Thyroid gland (tissue), 4 donors: ENCODE results near the gene GOT2.

Experiments
- POLR2A ChIP-seq, 2 donors: fragments of 450-650 bp; IDR thresholded peaks; one replicate each; pipeline ENCODE4 v1.6.1; 2017; ENCODE audit warnings: antibody characterized with exemption in 2 of 2, mild to moderate bottlenecking in 2 of 2, moderate library complexity in 1 of 2
- TF ChIP-seq, protein P1 (sequence below), 6 experiments: fragments of 200-600 bp in 3 of 6; fragments of 450-650 bp in 3 of 6; sonication (generic) in 3 of 6; IDR thresholded peaks; one replicate each; pipeline ENCODE4 v1.5.1; 2016 to 2019; ENCODE audit warnings: antibody characterized with exemption in 6 of 6, mild to moderate bottlenecking in 2 of 6, inconsistent platforms in 1 of 6, moderate library complexity in 1 of 6

DNA sequence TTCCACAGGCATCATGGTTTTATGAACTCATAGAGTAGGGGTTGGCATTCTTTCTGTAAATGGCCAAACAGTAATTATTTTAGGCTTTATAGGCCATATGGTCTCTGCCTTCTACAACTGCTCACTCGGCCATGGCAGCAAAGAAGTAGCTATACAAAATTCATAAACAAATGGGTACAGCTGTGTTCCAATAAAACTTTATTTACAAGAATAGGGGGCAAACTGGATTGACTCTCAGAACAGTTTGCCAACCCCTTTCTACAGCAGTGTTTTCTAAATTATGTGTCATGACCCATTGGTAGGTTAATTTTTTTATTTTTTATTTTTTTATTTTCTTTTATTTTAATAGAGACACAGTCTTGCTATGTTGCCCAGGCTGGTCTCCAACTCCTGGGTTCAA is 20.4 kb downstream of the GOT2 start:
- TF ChIP-seq POLR2A (IDR thresholded peaks at IDR 0.05), result no peak
- TF ChIP-seq, protein P1, sequence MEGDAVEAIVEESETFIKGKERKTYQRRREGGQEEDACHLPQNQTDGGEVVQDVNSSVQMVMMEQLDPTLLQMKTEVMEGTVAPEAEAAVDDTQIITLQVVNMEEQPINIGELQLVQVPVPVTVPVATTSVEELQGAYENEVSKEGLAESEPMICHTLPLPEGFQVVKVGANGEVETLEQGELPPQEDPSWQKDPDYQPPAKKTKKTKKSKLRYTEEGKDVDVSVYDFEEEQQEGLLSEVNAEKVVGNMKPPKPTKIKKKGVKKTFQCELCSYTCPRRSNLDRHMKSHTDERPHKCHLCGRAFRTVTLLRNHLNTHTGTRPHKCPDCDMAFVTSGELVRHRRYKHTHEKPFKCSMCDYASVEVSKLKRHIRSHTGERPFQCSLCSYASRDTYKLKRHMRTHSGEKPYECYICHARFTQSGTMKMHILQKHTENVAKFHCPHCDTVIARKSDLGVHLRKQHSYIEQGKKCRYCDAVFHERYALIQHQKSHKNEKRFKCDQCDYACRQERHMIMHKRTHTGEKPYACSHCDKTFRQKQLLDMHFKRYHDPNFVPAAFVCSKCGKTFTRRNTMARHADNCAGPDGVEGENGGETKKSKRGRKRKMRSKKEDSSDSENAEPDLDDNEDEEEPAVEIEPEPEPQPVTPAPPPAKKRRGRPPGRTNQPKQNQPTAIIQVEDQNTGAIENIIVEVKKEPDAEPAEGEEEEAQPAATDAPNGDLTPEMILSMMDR (IDR thresholded peaks at IDR 0.05), result no peak
